ENCODE data around the gene SIPA1L3.

DNA sequence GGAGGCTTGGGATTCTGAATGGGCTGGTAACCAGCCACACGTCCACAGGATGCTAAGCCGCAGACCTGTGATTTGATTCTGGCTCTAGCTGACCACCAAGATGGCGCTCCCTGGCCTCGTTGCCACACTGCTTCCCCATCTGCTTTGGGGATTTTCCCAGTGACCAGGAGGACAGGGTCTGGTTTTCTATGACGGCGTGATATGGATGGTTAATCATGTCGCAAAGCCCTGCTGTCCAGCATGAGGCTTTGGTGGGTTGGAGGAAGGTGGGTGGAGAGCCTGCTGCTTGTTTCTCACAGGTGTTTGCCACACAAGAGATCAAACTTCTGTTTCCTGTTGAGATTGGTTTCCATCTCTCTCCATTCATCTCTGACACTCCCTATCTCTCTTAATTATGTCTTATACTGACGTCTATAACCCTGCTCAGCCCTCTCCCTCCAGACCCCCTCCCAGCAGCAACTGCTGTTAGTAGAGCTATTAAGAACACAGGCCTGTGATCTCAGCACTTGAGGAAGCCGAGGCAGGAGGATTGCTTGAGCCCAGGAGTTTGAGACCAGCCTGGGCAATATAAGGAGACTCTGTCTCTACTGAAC lies 102.7 kb downstream of the SIPA1L3 start:
- TF ChIP-seq, protein P1, sequence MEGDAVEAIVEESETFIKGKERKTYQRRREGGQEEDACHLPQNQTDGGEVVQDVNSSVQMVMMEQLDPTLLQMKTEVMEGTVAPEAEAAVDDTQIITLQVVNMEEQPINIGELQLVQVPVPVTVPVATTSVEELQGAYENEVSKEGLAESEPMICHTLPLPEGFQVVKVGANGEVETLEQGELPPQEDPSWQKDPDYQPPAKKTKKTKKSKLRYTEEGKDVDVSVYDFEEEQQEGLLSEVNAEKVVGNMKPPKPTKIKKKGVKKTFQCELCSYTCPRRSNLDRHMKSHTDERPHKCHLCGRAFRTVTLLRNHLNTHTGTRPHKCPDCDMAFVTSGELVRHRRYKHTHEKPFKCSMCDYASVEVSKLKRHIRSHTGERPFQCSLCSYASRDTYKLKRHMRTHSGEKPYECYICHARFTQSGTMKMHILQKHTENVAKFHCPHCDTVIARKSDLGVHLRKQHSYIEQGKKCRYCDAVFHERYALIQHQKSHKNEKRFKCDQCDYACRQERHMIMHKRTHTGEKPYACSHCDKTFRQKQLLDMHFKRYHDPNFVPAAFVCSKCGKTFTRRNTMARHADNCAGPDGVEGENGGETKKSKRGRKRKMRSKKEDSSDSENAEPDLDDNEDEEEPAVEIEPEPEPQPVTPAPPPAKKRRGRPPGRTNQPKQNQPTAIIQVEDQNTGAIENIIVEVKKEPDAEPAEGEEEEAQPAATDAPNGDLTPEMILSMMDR (IDR thresholded peaks at IDR 0.05; ENCODE audit: poor library complexity) = no peak
- TF ChIP-seq EZH2 (IDR thresholded peaks at IDR 0.05; ENCODE audit: borderline replicate concordance) = no peak
